ENCODE data around the gene COL6A2.

The COL6A2 gene

GRCh38 chr21:46124083-46124925 is 26.4 kb downstream of the COL6A2 start:
- TF ChIP-seq CTCF (IDR thresholded peaks at IDR 0.05; ENCODE audit: low read depth, low read length, missing control alignments): no peak
- DNase-seq (ENCODE audit: low read depth): no peak
- no peak overlapping the region for H3K4me3 ChIP-seq (ENCODE audit: low read depth, low read length)

GRCh38 chr21:46124926-46125845 is 27.3 kb downstream of the COL6A2 start:
- no peak for DNase-seq (ENCODE audit: low read depth)
- H3K4me3 ChIP-seq (ENCODE audit: low read depth, low read length): no peak overlapping the region

GRCh38 chr21:46125846-46126301 is 28.0 kb downstream of the COL6A2 start:
- DNase-seq (ENCODE audit: low read depth): no peak
- no peak for TF ChIP-seq CTCF (IDR thresholded peaks at IDR 0.05; ENCODE audit: low read depth, low read length, missing control alignments)
- no peak overlapping the region for H3K4me3 ChIP-seq (ENCODE audit: low read depth, low read length)

More at GRCh38 chr21:46124926-46125845, 27.3 kb downstream of the COL6A2 start:
- TF ChIP-seq CTCF (IDR thresholded peaks at IDR 0.05; ENCODE audit: low read depth, low read length, missing control alignments): no peak

- no peak overlapping the region for H3K4me3 ChIP-seq (ENCODE audit: low read depth, low read length)
- DNase-seq (ENCODE audit: low read depth): no peak
- no peak for TF ChIP-seq CTCF (IDR thresholded peaks at IDR 0.05; ENCODE audit: low read depth, low read length, missing control alignments)
These were observed 28.7 kb downstream of the COL6A2 start for GRCh38 chr21:46126309-46127238.

- no peak for DNase-seq (ENCODE audit: low read depth)
- TF ChIP-seq CTCF (IDR thresholded peaks at IDR 0.05; ENCODE audit: low read depth, low read length, missing control alignments): no peak
- H3K4me3 ChIP-seq (ENCODE audit: low read depth, low read length): no peak overlapping the region
These were observed 29.6 kb downstream of the COL6A2 start for GRCh38 chr21:46127239-46128105.

Measured in GM12864 (cell line).